OCI-LY7 (cell line): Measurements from ENCODE around the gene STX16. TPM values are rescaled to one million over a fixed set of nuclear protein-coding genes. Genes with fewer than 3 reads are reported as not detected.

Source experiments
- BruUV-seq: library from RNA; stranded (reverse); fragments of 400-500 nt; replicated peaks from 2 replicates; lab custom pipeline; 2021; lab: Mats Ljungman, UMichigan
- CTCF ChIA-PET: fragments of 300-600 bp; sonication (Branson Sonifier 250); formaldehyde crosslinking; loops from one replicate; lab custom pipeline; 2022; ENCODE audit warnings: antibody characterized with exemption; ENCODE audit not compliant: unreplicated experiment; lab: Charles Lee
- POLR2A ChIA-PET: fragments of 300-600 bp; sonication (Branson Sonifier 250); formaldehyde crosslinking; loops from one replicate; lab custom pipeline; 2022; ENCODE audit warnings: antibody characterized with exemption; lab: Charles Lee
- DNase-seq: peaks from one replicate; pipeline ENCODE4 v3.0.0-alpha.2; 2015; ENCODE audit warnings: low spot score
- H2AFZ ChIP-seq: fragments of 200-600 bp; sonication (generic), shearing (Covaris generic); 2 replicates; pipeline ENCODE4 v1.6.1; 2014; ENCODE audit warnings: mild to moderate bottlenecking, antibody characterized with exemption, low read length, moderate library complexity
- H3K27ac ChIP-seq: fragments of 200-600 bp; sonication (generic); 2 replicates; pipeline ENCODE4 v1.5.1; 2014; ENCODE audit warnings: mixed run types, low read depth, mild to moderate bottlenecking, moderate library complexity, low read length, inconsistent platforms; ENCODE audit not compliant: poor library complexity, severe bottlenecking
- H3K36me3 ChIP-seq: fragments of 200-600 bp; sonication (generic); 2 replicates; pipeline ENCODE4 v1.6.1; 2014; ENCODE audit warnings: mild to moderate bottlenecking, antibody characterized with exemption, low read length, moderate library complexity, mixed read lengths; ENCODE audit not compliant: insufficient read depth
- H3K4me1 ChIP-seq: fragments of 200-600 bp; sonication (generic); 2 replicates; pipeline ENCODE4 v1.5.1; 2014; ENCODE audit warnings: mild to moderate bottlenecking, low read length; ENCODE audit not compliant: insufficient read depth, poor library complexity, severe bottlenecking
- H3K4me2 ChIP-seq: fragments of 200-600 bp; sonication (generic); 2 replicates; pipeline ENCODE4 v1.6.1; 2014; ENCODE audit warnings: mild to moderate bottlenecking, low read length
- H3K4me3 ChIP-seq: fragments of 200-600 bp; sonication (generic); 2 replicates; pipeline ENCODE4 v1.5.1; 2014; ENCODE audit warnings: mild to moderate bottlenecking, low read depth, low read length; ENCODE audit not compliant: poor library complexity, severe bottlenecking
- H3K79me2 ChIP-seq: fragments of 200-600 bp; sonication (generic); 2 replicates; pipeline ENCODE4 v1.6.1; 2016; ENCODE audit warnings: low read depth, mild to moderate bottlenecking, low read length, moderate library complexity, mixed read lengths; ENCODE audit not compliant: insufficient read depth
- H3K9me2 ChIP-seq: fragments of 200-600 bp; sonication (generic); 2 replicates; pipeline ENCODE4 v1.6.1; 2016; ENCODE audit warnings: mild to moderate bottlenecking, low read length, mixed read lengths; ENCODE audit not compliant: insufficient read depth
- H3K9me3 ChIP-seq: fragments of 200-600 bp; sonication (generic); 2 replicates; pipeline ENCODE4 v1.6.1; 2014; ENCODE audit warnings: mild to moderate bottlenecking, mixed run types, low read length, mixed read lengths
- H4K20me1 ChIP-seq: fragments of 200-600 bp; sonication (generic); 2 replicates; pipeline ENCODE4 v1.6.1; 2014; ENCODE audit warnings: mild to moderate bottlenecking, antibody characterized with exemption, low read length, moderate library complexity, mixed read lengths; ENCODE audit not compliant: insufficient read depth
- CTCF ChIP-seq: fragments of 200-600 bp; sonication (generic); conservative IDR thresholded peaks from 2 replicates; pipeline ENCODE4 v1.5.1; 2014; ENCODE audit warnings: mild to moderate bottlenecking, antibody characterized with exemption, low read length, moderate library complexity, mixed read lengths
- EZH2phosphoT487 ChIP-seq: fragments of 200-600 bp; sonication (generic); IDR thresholded peaks from 2 replicates; pipeline ENCODE4 v1.6.1; 2018; ENCODE audit warnings: low read depth, borderline replicate concordance, mild to moderate bottlenecking, mixed run types, antibody characterized with exemption, low read length, moderate library complexity, mixed read lengths
- intact Hi-C: fragments of 100-400 bp; cut with micrococcal nuclease; formaldehyde crosslinking; loops from one replicate; pipeline ENCODE4 v1.10.0; 2022; ENCODE audit not compliant: unreplicated experiment
- total RNA-seq, 2 experiments: library from RNA; depleted of rRNA in 1 of 2; stranded (reverse); fragments of >200 nt in 1 of 2; shearing (Covaris generic) in 1 of 2; gene quantifications; 2 replicates each; pipeline ENCODE4 v1.2.3, GENCODE V29; 2014 to 2022

Gene STX16
- total RNA-seq, 2 experiments from 2014 or later = 48.2 to 89.5 TPM

- Histone ChIP-seq H3K9me3 (no peaks in the 10 kb centered on the region), H3K36me3 (no peaks in the 10 kb centered on the region), H2AFZ (no peak overlapping the region), H4K20me1 (no peaks in the 10 kb centered on the region), H3K27ac (no peak overlapping the region), H3K79me2 (no peaks in the 10 kb centered on the region), H3K9me2 (no peaks in the 10 kb centered on the region), H3K4me3 (no peak overlapping the region), H3K4me1 (no peaks in the 10 kb centered on the region), H3K4me2 (no peak overlapping the region)
- intact Hi-C loops = no loop called here
- POLR2A ChIA-PET = interaction anchor here (0.7 kb wide), 1 partner anchor 447 kb away, joined by 3 read pairs; no protein-coding TSS in a partner anchor
- BruUV-seq = no TSS peak
- DNase-seq = no peak
- CTCF ChIA-PET = interaction anchor here (0.6 kb wide), 1 partner anchor 417 kb away, joined by 3 read pairs; no protein-coding TSS in a partner anchor
- TF ChIP-seq CTCF (no peak), EZH2phosphoT487 (no peak)
Measured at GRCh38 chr20:58611236-58612030, 39.6 kb upstream of the STX16 start.

- H3K4me1 ChIP-seq = no peaks in the 10 kb centered on the region
- H2AFZ ChIP-seq = no peak overlapping the region
- H3K9me3 ChIP-seq = no peaks in the 10 kb centered on the region
- H4K20me1 ChIP-seq = no peaks in the 10 kb centered on the region
- no peaks in the 10 kb centered on the region for H3K9me2 ChIP-seq
- no peaks in the 10 kb centered on the region for H3K79me2 ChIP-seq
- no peak overlapping the region for H3K27ac ChIP-seq
- intact Hi-C loops = no loop called here
- no peak for DNase-seq
- no peak overlapping the region for H3K4me3 ChIP-seq
- BruUV-seq = no TSS peak
- ChIA-PET CTCF (no interaction called here), POLR2A (interaction anchor here (0.7 kb wide), 1 partner anchor 447 kb away, joined by 3 read pairs; no protein-coding TSS in a partner anchor)
- no peak overlapping the region for H3K4me2 ChIP-seq
- H3K36me3 ChIP-seq = no peaks in the 10 kb centered on the region
- TF ChIP-seq CTCF = no peak
- no peak for TF ChIP-seq EZH2phosphoT487
Measured at GRCh38 chr20:58612121-58612691, 38.9 kb upstream of the STX16 start.
